ENCODE measurements around the gene IGSF10. TPM values are rescaled to one million over a fixed set of nuclear protein-coding genes. Genes with fewer than 3 reads are reported as not detected.

IGSF10 gene
- total RNA-seq, 3 donors from 2014 or later (not counting 1 experiment from before 2014, with no cell fraction given): 0.02 TPM; not detected in 2

GRCh38 chr3:151459358-151459757 is 1.5 kb downstream of the IGSF10 start:
- H3K4me3 Mint-ChIP-seq: no peak overlapping the region

GRCh38 chr3:151456065-151456464 is 4.8 kb downstream of the IGSF10 start:
- Mint-ChIP-seq H3K36me3 (no peaks in the 10 kb centered on the region), H3K27me3 (ENCODE audit: low read depth in 2 of 2) (peaks cover 7% of the 10 kb centered on the region in 2 donors), H3K4me1 (peaks cover 0 to 4% of the 10 kb centered on the region in 2 donors), H3K4me3 (no peak overlapping the region), H3K9me3 (no peaks in the 10 kb centered on the region), H3K27ac (no peak overlapping the region)
- H3K27me3 ChIP-seq (ENCODE audit: control insufficient read depth, insufficient read depth, low read length): no peaks in the 10 kb centered on the region
- intact Hi-C loops (cut with micrococcal nuclease): no loop called here
- DNase-seq: no peak
- no peak for ATAC-seq
- no CpG with 5 or more reads among the region's 3 CpGs for WGBS (ENCODE audit: insufficient coverage)
- TF ChIP-seq, protein P1, sequence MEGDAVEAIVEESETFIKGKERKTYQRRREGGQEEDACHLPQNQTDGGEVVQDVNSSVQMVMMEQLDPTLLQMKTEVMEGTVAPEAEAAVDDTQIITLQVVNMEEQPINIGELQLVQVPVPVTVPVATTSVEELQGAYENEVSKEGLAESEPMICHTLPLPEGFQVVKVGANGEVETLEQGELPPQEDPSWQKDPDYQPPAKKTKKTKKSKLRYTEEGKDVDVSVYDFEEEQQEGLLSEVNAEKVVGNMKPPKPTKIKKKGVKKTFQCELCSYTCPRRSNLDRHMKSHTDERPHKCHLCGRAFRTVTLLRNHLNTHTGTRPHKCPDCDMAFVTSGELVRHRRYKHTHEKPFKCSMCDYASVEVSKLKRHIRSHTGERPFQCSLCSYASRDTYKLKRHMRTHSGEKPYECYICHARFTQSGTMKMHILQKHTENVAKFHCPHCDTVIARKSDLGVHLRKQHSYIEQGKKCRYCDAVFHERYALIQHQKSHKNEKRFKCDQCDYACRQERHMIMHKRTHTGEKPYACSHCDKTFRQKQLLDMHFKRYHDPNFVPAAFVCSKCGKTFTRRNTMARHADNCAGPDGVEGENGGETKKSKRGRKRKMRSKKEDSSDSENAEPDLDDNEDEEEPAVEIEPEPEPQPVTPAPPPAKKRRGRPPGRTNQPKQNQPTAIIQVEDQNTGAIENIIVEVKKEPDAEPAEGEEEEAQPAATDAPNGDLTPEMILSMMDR (IDR thresholded peaks at IDR 0.05): no peak
- H3K9me3 ChIP-seq (ENCODE audit: control insufficient read depth, insufficient read depth, low read length): no peaks in the 10 kb centered on the region
- H3K4me1 ChIP-seq (ENCODE audit: control insufficient read depth, insufficient read depth, low read length): peaks cover 4% of the 10 kb centered on the region
- H3K4me3 ChIP-seq (ENCODE audit: low read length): no peak overlapping the region
- H3K36me3 ChIP-seq (ENCODE audit: control insufficient read depth, insufficient read depth, low read length): no peaks in the 10 kb centered on the region
- no peak overlapping the region for H3K27ac ChIP-seq (ENCODE audit: low read length)

More at GRCh38 chr3:151459358-151459757, 1.5 kb downstream of the IGSF10 start:
- DNase-seq (no peak), ATAC-seq (no peak)
- H3K4me1 ChIP-seq (ENCODE audit: control insufficient read depth, insufficient read depth, low read length): peaks cover 4% of the 10 kb centered on the region
- Mint-ChIP-seq H3K27me3 (ENCODE audit: low read depth in 2 of 2) (peaks cover 15 to 18% of the 10 kb centered on the region in 2 donors), H3K27ac (no peak overlapping the region), H3K4me1 (no peaks in the 10 kb centered on the region), H3K9me3 (no peaks in the 10 kb centered on the region), H3K36me3 (no peaks in the 10 kb centered on the region)
- no peak overlapping the region for H3K4me3 ChIP-seq (ENCODE audit: low read length)
- no peak overlapping the region for H3K27ac ChIP-seq (ENCODE audit: low read length)
- no peaks in the 10 kb centered on the region for H3K9me3 ChIP-seq (ENCODE audit: control insufficient read depth, insufficient read depth, low read length)
- intact Hi-C loops (cut with micrococcal nuclease): no loop called here
- 57% methylated on average over 3 of the region's 3 CpGs for WGBS (ENCODE audit: insufficient coverage)
- TF ChIP-seq, protein P1 (IDR thresholded peaks at IDR 0.05): no peak
- H3K36me3 ChIP-seq (ENCODE audit: control insufficient read depth, insufficient read depth, low read length): no peaks in the 10 kb centered on the region
- H3K27me3 ChIP-seq (ENCODE audit: control insufficient read depth, insufficient read depth, low read length): peaks cover 3% of the 10 kb centered on the region

- Mint-ChIP-seq H3K4me3 (no peak overlapping the region), H3K27me3 (ENCODE audit: low read depth in 2 of 2) (peaks cover 0 to 6% of the 10 kb centered on the region in 2 donors), H3K4me1 (peaks cover 0 to 4% of the 10 kb centered on the region in 2 donors), H3K27ac (no peak overlapping the region), H3K9me3 (no peaks in the 10 kb centered on the region), H3K36me3 (no peaks in the 10 kb centered on the region)
- intact Hi-C loops (cut with micrococcal nuclease): no loop called here
- no peaks in the 10 kb centered on the region for H3K36me3 ChIP-seq (ENCODE audit: control insufficient read depth, insufficient read depth, low read length)
- H3K4me1 ChIP-seq (ENCODE audit: control insufficient read depth, insufficient read depth, low read length): no peaks in the 10 kb centered on the region
- H3K27ac ChIP-seq (ENCODE audit: low read length): no peak overlapping the region
- 54% methylated on average over 2 of the region's 2 CpGs for WGBS (ENCODE audit: insufficient coverage)
- H3K27me3 ChIP-seq (ENCODE audit: control insufficient read depth, insufficient read depth, low read length): no peaks in the 10 kb centered on the region
- TF ChIP-seq, protein P1 (IDR thresholded peaks at IDR 0.05): no peak
- H3K4me3 ChIP-seq (ENCODE audit: low read length): no peak overlapping the region
- H3K9me3 ChIP-seq (ENCODE audit: control insufficient read depth, insufficient read depth, low read length): no peaks in the 10 kb centered on the region
- DNase-seq (no peak), ATAC-seq (no peak)
Measured at GRCh38 chr3:151452841-151453240, 8.0 kb downstream of the IGSF10 start.

DNA sequence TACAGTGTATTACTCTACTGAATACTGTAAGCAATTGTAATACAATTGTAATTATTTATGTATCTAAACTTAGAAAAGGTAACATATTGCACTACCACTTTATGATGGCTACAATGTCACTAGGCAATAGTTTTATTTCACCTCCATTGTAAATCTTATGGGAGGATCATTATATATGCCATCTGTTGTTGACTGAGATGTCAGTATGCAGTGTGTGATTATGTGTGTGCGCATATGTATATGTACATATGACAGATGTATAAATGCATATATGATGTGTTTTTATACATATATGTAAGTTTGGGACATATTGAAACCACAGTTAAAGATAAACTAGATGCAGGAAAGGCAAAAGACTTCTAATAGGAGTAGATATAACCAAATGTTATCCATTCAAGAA is 8.5 kb downstream of the IGSF10 start:
- Mint-ChIP-seq H3K4me3 (no peak overlapping the region), H3K36me3 (no peaks in the 10 kb centered on the region), H3K9me3 (no peaks in the 10 kb centered on the region), H3K4me1 (peaks cover 0 to 4% of the 10 kb centered on the region in 2 donors), H3K27ac (no peak overlapping the region), H3K27me3 (ENCODE audit: low read depth in 2 of 2) (peaks cover 0 to 9% of the 10 kb centered on the region in 2 donors)
- WGBS (ENCODE audit: insufficient coverage): no CpG with 5 or more reads among the region's 1 CpG
- Histone ChIP-seq H3K4me3 (ENCODE audit: low read length) (no peak overlapping the region), H3K27me3 (ENCODE audit: control insufficient read depth, insufficient read depth, low read length) (no peaks in the 10 kb centered on the region), H3K36me3 (ENCODE audit: control insufficient read depth, insufficient read depth, low read length) (no peaks in the 10 kb centered on the region), H3K4me1 (ENCODE audit: control insufficient read depth, insufficient read depth, low read length) (no peaks in the 10 kb centered on the region), H3K27ac (ENCODE audit: low read length) (no peak overlapping the region), H3K9me3 (ENCODE audit: control insufficient read depth, insufficient read depth, low read length) (no peaks in the 10 kb centered on the region)
- DNase-seq: no peak
- TF ChIP-seq, protein P1 (IDR thresholded peaks at IDR 0.05): no peak
- intact Hi-C loops (cut with micrococcal nuclease): no loop called here
- ATAC-seq: no peak
